GM21528 (cell line): ENCODE measurements around the gene DCAF10.
A peak's percentile ranks its signal among the peaks of the same experiment; 100 is the strongest.
"Not testable (repeated sequence)": the region's sequence is repeated elsewhere in the genome, so short reads cannot be mapped to it uniquely, and the experiment has no call there.

Experiments
- ATAC-seq: cut with Tn5 transposase; IDR thresholded peaks from one replicate; pipeline ENCODE4 v1.9.1; 2021; ENCODE audit warnings: mild to moderate bottlenecking, moderate library complexity; ENCODE audit not compliant: unreplicated experiment, low FRiP score

The DCAF10 gene

GRCh38 chr9:37906312-37907239, 106.0 kb downstream of the DCAF10 start:
- no peak for ATAC-seq

DNA sequence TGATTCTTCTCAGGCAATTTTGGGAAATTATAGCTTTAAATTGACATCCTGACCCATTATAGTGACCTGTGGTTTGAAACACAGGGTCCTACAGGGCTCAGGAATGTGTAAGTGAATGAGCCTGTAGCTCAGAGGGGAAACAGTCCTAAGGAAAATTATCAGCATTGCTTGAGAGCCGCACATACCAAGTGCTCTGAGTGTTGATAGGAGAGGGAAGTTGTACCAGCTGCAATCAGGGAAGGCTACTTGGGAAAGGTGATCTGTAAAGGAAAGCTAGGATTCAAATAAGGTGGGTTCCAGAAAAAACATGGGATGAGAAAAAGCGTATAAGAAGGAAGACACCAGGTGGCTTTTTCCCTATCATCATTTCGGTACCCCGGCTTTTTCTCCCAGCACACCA, 107.7 kb downstream of the DCAF10 start:
- no peak for ATAC-seq

DNA sequence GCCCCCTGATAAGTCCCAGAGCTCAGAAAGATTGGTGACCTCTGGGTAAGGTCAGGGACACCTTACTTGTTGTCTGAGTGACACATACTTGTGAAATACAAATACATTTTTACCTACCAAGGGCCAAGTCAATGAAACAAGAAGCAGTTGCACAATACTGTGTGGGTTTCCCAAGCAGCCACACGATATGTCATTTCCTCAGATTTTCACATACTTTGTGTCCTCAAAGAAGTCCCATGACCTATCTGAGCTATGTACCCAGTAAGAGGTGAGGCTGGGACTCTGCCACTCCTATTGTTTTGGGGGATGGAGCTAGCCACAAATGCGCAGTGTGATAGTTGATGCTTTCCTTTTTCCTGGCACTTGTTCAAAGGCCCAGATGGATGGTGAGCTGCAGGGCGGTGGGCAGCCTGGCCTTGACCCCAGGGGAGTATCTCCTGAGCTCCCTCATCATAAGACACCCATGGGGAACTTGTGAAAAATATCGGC, 108.1 kb downstream of the DCAF10 start:
- no peak for ATAC-seq

DNA sequence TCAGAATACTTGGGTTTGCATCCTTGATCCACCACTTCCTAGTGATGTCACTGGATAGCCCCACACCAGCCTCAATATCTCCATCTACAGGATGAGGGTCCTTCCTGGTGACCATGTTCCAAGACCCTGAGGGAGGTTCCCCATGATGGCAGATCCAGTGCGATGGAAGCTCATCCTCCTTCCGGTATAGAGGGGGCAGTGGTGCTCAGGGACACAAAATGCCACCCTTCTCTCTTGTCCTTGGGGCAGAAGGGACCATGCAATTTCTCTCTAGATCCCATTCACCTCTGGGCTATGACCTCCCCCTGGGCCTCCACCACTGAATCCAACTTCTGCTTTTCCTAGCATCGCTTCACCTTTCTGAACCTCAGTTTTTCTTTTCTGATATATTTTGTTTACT, 108.7 kb downstream of the DCAF10 start:
- no peak for ATAC-seq

DNA sequence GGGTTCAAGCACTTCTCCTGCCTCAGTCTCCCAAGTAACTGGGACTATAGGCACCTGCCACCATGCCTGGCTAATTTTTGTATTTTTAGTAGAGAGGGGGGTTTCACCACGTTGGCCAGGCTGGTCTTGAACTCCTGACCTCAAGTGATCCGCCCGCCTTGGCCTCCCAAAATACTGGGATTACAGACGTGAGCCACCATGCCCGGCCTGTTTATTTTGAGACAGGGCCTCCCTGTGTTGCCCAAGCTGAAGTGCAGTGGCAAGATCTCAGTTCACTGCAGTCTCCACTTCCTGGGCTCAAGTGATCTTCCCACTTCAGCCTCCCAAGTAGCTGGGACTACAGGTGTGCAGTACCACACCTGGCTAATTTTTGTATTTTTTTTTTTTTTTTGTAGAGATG, 109.2 kb downstream of the DCAF10 start:
- not testable (repeated sequence) for ATAC-seq

GRCh38 chr9:37910271-37910670, 109.7 kb downstream of the DCAF10 start:
- ATAC-seq: no peak

- ATAC-seq: no peak
Measured at GRCh38 chr9:37911271-37911681, 110.7 kb downstream of the DCAF10 start.

DNA sequence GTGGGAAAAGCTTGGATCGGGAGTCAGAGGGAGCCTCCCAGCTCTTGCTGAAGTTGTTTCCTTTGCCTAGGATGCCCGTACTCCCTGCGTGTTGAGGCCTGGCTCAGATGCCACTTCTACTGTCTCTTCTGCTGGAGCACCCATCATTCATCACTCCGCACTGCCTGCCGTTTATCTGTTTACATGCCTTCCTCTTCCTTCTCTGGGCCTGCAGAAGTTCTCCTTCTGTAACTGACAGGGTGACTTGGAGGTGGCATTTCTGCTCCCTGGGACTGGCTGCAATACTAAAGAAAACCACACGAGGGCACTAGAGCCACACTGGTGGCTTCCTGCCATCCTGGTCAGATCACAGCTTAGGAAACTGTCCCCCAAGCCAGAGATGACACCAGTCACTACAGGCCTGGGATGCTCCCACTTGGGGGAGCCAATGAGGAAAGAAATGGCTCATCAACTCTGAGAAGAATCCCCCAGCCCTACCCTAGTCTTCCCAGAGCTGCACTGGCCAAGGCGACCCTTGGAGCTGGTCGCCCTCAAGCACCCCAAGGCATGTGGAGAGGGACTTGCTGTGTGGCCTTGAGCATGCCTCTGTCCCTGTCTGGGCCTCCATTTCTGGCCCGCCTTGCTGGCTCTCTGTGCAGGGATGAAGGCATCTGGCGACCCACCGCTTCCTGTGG, 113.0 kb downstream of the DCAF10 start:
- peak; percentile 79 for ATAC-seq

- ATAC-seq: no peak
Measured at GRCh38 chr9:37914154-37914551, 113.6 kb downstream of the DCAF10 start.

DNA sequence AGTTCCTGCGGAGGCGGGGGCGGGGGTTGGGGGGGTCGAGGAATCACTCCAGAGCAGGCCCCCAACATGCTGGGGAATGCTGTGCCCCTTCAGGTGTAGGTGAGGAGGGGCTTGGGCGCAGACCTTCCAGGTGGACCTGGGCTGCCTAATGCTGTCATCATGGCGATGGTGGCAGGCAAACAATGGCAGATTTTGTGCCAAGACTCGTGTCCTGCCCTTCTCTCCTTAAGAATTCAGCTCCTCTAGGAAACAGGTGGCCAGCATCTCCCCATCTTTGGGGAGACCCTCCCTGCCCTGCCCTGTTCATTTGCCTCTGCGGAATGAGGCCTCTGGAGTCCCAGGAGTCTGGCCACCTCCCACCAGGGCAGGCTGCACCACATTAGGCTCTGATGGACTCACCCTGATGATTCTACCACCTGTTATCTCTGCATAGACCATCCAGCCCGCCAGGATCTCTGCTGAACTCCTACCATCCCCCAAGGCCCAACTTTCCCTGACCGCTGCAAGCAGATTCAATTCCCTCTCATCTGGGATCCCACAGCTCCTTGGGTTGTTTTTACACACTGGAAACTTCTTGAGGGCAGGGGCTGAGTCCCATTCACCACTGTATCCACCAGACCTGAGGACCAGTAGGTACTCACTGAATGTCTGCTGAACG, 114.2 kb downstream of the DCAF10 start:
- ATAC-seq: no peak

DNA sequence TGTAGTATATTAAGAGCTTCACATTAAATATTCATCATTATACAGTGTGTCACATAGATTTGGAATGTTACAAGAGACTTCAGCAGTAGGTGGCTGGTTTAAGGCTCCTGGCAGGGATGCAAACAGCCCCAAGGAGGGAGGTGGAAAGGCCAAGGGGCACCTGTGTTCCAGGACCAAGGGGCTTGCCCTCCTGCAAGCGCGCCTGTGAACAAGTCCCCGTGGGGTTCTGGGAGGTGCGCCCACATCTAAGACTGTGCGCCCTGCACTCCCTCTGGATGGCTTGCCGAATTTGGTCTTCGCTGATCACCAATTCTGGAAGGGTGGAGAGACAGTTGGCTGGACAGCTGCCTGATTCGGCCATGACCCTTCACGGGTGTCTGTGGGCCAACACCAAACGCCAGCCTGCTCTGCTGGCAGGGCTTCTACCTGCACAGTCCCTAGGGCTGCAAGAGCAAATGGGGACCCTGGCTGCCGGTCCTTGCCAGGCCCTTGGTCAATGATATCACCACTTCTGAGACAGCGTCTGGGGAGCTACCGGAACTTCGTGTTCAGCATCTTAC, 115.4 kb downstream of the DCAF10 start:
- no peak for ATAC-seq

DNA sequence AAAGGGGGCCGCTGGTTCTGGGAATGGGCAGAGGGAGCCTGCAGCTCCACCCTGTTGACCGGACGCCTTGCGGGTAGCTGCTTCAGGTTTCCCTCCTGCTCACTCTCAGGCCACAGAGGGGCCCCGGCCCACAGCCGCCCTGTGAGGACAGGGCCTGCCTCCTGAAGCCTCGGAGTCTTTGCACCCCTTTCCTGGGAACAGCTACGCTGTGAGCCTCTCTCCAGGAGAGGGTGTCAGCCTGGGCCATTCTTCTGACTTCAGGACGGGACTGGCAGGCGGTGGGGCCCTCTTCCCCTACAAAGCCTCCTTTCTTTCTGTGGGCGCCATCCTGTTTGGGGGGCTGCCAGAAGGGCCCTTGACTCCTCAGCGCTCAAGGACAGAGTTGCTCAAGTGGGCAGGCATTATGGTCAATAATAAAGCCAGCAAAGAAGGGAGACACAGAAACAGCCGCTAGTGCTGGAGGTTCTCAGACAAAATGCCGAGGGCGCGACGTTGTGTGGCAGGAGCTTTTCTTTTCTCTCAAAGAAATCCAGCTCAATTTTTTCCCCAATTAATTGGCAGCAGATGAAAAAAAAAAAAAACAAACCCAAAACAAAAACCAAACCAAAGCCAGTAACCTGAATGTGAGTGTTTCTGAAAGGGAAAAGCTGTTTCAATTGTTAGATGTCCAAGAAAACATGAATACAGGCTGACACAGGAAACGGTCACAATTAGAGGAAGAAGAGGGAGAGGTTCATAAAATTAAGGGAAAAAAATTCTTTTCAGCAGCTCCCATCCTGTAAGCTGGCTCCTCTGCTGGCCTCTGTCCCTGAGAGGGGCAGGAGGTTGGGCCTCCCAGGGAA, 116.1 kb downstream of the DCAF10 start:
- ATAC-seq: no peak
